HG02610 (cell line): ENCODE results near the gene KRTAP12-2.

Source experiments
- ATAC-seq: cut with Tn5 transposase; IDR thresholded peaks from one replicate; pipeline ENCODE4 v1.9.1; 2021; ENCODE audit warnings: mild to moderate bottlenecking, moderate library complexity; ENCODE audit not compliant: unreplicated experiment

KRTAP12-2 gene

GRCh38 chr21:44666401-44667320, at the start of gene KRTAP12-2:
Gene KRTAP12-2 (minus strand): TSS chr21:44666927. CDS start chr21:44666886, 41 bp downstream.
- ATAC-seq, result no peak

GRCh38 chr21:44714905-44715304, 48.2 kb upstream of the KRTAP12-2 start:
- ATAC-seq, result no peak

- ATAC-seq, result no peak
Observed at GRCh38 chr21:44713846-44714245, 47.1 kb upstream of the KRTAP12-2 start.

- ATAC-seq, result no peak
Observed at GRCh38 chr21:44713130-44713529, 46.4 kb upstream of the KRTAP12-2 start.

- ATAC-seq, result no peak
Observed at GRCh38 chr21:44712203-44713028, 45.7 kb upstream of the KRTAP12-2 start.

- ATAC-seq, result no peak
Observed at GRCh38 chr21:44711327-44712202, 44.8 kb upstream of the KRTAP12-2 start, which contains the start of gene TSPEAR. Gene TSPEAR (minus strand): TSS chr21:44711572. CDS start chr21:44711514, 58 bp downstream.

- no peak for ATAC-seq
Observed at GRCh38 chr21:44710756-44711326, 44.1 kb upstream of the KRTAP12-2 start.

- ATAC-seq, result no peak
Observed at GRCh38 chr21:44710294-44710665, 43.6 kb upstream of the KRTAP12-2 start.

- no peak for ATAC-seq
Observed at GRCh38 chr21:44709426-44710293, 42.9 kb upstream of the KRTAP12-2 start.

GRCh38 chr21:44708866-44709425, 42.2 kb upstream of the KRTAP12-2 start:
- no peak for ATAC-seq

GRCh38 chr21:44708213-44708865, 41.6 kb upstream of the KRTAP12-2 start:
- ATAC-seq, result no peak

GRCh38 chr21:44706706-44707581, 40.2 kb upstream of the KRTAP12-2 start:
- ATAC-seq, result no peak

GRCh38 chr21:44706026-44706705, 39.4 kb upstream of the KRTAP12-2 start:
- no peak for ATAC-seq

GRCh38 chr21:44704636-44705001, 37.9 kb upstream of the KRTAP12-2 start:
- ATAC-seq, result no peak

- ATAC-seq, result no peak
Observed at GRCh38 chr21:44703731-44704635, 37.3 kb upstream of the KRTAP12-2 start.
